Ovary (tissue), 3 donors: ENCODE data around the gene LMO3.

Source experiments
- POLR2A ChIP-seq: fragments of 450-650 bp; IDR thresholded peaks from one replicate; pipeline ENCODE4 v1.6.1; 2017; ENCODE audit warnings: antibody characterized with exemption, mild to moderate bottlenecking, moderate library complexity
- TF ChIP-seq, protein P1 (sequence below), 3 donors: fragments of 450-650 bp in 2 of 3; fragments of 200-600 bp in 1 of 3; IDR thresholded peaks; one replicate each; pipeline versions ENCODE4 v1.5.1 to v1.8.0; 2016 to 2022; ENCODE audit warnings: antibody characterized with exemption in 3 of 3, mild to moderate bottlenecking in 1 of 3
- donor health status: DM: no; HTN: no; CAD: no.

DNA sequence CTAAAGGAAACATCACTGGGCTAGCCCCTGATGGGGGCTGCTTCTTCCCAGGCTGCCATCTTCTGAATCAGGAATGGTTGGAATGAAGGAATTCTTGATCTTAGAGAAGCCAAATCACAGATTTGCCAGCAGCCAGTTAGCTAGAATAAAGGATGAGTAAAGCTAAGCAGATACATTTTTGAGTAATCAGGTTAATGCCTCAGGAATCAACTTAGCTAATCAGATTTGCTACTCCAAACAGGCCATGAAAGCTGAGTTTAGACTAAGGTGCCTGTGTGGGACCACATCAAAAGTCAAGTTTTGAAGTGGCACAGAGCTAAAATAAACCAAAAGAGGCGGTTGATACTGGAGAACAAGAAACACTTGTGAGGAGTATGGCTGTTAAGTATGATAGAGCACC is 28.8 kb upstream of the LMO3 start:
- TF ChIP-seq, protein P1, sequence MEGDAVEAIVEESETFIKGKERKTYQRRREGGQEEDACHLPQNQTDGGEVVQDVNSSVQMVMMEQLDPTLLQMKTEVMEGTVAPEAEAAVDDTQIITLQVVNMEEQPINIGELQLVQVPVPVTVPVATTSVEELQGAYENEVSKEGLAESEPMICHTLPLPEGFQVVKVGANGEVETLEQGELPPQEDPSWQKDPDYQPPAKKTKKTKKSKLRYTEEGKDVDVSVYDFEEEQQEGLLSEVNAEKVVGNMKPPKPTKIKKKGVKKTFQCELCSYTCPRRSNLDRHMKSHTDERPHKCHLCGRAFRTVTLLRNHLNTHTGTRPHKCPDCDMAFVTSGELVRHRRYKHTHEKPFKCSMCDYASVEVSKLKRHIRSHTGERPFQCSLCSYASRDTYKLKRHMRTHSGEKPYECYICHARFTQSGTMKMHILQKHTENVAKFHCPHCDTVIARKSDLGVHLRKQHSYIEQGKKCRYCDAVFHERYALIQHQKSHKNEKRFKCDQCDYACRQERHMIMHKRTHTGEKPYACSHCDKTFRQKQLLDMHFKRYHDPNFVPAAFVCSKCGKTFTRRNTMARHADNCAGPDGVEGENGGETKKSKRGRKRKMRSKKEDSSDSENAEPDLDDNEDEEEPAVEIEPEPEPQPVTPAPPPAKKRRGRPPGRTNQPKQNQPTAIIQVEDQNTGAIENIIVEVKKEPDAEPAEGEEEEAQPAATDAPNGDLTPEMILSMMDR (IDR thresholded peaks at IDR 0.05): no peak
- no peak for TF ChIP-seq POLR2A
